CD1c-positive myeloid dendritic cell (primary cell): ENCODE data around the gene SULT4A1.

Experiments
- DNase-seq: peaks from one replicate; pipeline ENCODE4 v3.0.0-alpha.2; 2016; ENCODE audit errors: extremely low spot score

SULT4A1 gene

GRCh38 chr22:43828725-43828997, 33.7 kb downstream of the SULT4A1 start:
- DNase-seq = no peak

- DNase-seq = no peak
These were observed 34.2 kb downstream of the SULT4A1 start for GRCh38 chr22:43827926-43828724.

- no peak for DNase-seq
These were observed 35.1 kb downstream of the SULT4A1 start for GRCh38 chr22:43827003-43827735.

GRCh38 chr22:43826142-43827002, 35.9 kb downstream of the SULT4A1 start:
- no peak for DNase-seq

- no peak for DNase-seq
These were observed 36.7 kb downstream of the SULT4A1 start for GRCh38 chr22:43825651-43826050.

- DNase-seq = no peak
These were observed 37.4 kb downstream of the SULT4A1 start for GRCh38 chr22:43824724-43825420.

GRCh38 chr22:43823911-43824665, 38.2 kb downstream of the SULT4A1 start:
- no peak for DNase-seq

- DNase-seq = no peak
These were observed 38.9 kb downstream of the SULT4A1 start for GRCh38 chr22:43823353-43823908.

- DNase-seq = no peak
These were observed 40.5 kb downstream of the SULT4A1 start for GRCh38 chr22:43821606-43822425.

- DNase-seq = no peak
These were observed 41.5 kb downstream of the SULT4A1 start for GRCh38 chr22:43820651-43821305.

GRCh38 chr22:43819931-43820640, 42.2 kb downstream of the SULT4A1 start:
- DNase-seq = no peak

- DNase-seq = no peak
These were observed 42.8 kb downstream of the SULT4A1 start for GRCh38 chr22:43819421-43819921.

- no peak for DNase-seq
These were observed 43.3 kb downstream of the SULT4A1 start for GRCh38 chr22:43818981-43819380.

GRCh38 chr22:43817402-43817801, 44.9 kb downstream of the SULT4A1 start:
- no peak for DNase-seq

- DNase-seq = no peak
These were observed 48.0 kb downstream of the SULT4A1 start for GRCh38 chr22:43814264-43814663.

- no peak for DNase-seq
These were observed 49.4 kb downstream of the SULT4A1 start for GRCh38 chr22:43812890-43813289.

GRCh38 chr22:43812149-43812842, 50.0 kb downstream of the SULT4A1 start, which contains the start of gene EFCAB6:
EFCAB6 (minus strand) TSS chr22:43812305; CDS start chr22:43782318, 29,987 bp downstream.
- peak; percentile 97 for DNase-seq

- no peak for DNase-seq
These were observed 50.5 kb downstream of the SULT4A1 start for GRCh38 chr22:43811777-43812148.
